ENCODE data around the gene ALMS1.
"Not testable (repeated sequence)": the region's sequence is repeated elsewhere in the genome, so short reads cannot be mapped to it uniquely, and the experiment has no call there.

Gene ALMS1

DNA sequence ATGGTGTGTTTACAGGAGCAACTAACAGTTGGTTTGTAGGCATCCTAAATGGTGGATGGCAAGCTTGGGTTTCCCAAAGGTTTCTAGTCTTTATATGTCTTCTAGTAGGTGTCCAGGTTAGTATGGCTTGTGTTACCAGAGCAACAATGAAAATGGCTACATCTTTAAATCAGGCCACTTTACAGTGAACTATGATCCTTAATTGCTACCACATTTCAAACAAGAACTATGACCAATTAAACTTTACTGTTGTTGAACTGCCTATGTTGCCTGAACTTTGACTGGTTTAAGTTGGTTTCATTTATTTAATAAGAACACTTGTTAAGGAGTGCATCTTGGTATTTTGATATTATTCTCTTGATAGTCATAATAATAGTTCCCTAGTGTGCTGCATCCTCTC is 251.3 kb downstream of the ALMS1 start:
- not testable (repeated sequence) for H3K27ac Mint-ChIP-seq; ATAC-seq; H3K27me3 Mint-ChIP-seq; DNase-seq; H3K36me3 Mint-ChIP-seq (ENCODE audit: low read depth); H3K4me1 Mint-ChIP-seq; H3K4me3 Mint-ChIP-seq
- peaks cover 14% of the 10 kb centered on the region for H3K9me3 Mint-ChIP-seq

- no peaks in the 10 kb centered on the region for H3K27me3 Mint-ChIP-seq
- no peak for DNase-seq
- H3K27ac Mint-ChIP-seq = no peak overlapping the region
- no peaks in the 10 kb centered on the region for H3K4me1 Mint-ChIP-seq
- no peaks in the 10 kb centered on the region for H3K36me3 Mint-ChIP-seq (ENCODE audit: low read depth)
- H3K9me3 Mint-ChIP-seq = peaks cover 14% of the 10 kb centered on the region
- no peak overlapping the region for H3K4me3 Mint-ChIP-seq
- no peak for ATAC-seq
Measured at GRCh38 chr2:73638429-73638828, 252.8 kb downstream of the ALMS1 start.

GRCh38 chr2:73640511-73640911 is 254.9 kb downstream of the ALMS1 start:
- peaks cover 14% of the 10 kb centered on the region for H3K9me3 Mint-ChIP-seq
- DNase-seq (no peak), ATAC-seq (no peak)
- no peaks in the 10 kb centered on the region for H3K4me1 Mint-ChIP-seq
- H3K4me3 Mint-ChIP-seq = no peak overlapping the region
- H3K36me3 Mint-ChIP-seq (ENCODE audit: low read depth) = no peaks in the 10 kb centered on the region
- peaks cover 7% of the 10 kb centered on the region for H3K27me3 Mint-ChIP-seq
- H3K27ac Mint-ChIP-seq = no peak overlapping the region

- H3K27me3 Mint-ChIP-seq = peaks cover 7% of the 10 kb centered on the region
- H3K9me3 Mint-ChIP-seq = peaks cover 14% of the 10 kb centered on the region
- no peaks in the 10 kb centered on the region for H3K36me3 Mint-ChIP-seq (ENCODE audit: low read depth)
- H3K27ac Mint-ChIP-seq = no peak overlapping the region
- DNase-seq (no peak), ATAC-seq (no peak)
- H3K4me3 Mint-ChIP-seq = no peak overlapping the region
- H3K4me1 Mint-ChIP-seq = no peaks in the 10 kb centered on the region
Measured at GRCh38 chr2:73640946-73641766, 255.5 kb downstream of the ALMS1 start.

DNA sequence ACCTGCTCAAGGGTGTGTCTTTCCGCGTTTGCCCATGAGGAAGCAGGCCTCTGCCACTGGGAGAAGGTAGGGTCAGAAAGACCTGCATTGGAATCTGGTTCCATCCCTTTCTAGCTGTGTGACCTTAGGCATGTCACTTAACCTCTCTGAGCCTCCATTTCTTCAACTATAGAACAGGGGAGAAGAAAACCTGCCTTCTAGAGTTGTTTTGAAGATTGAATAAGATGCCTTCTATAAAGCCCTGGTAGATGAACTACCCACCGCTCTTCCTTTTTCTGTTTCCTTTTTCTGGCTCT is 256.1 kb downstream of the ALMS1 start:
- Mint-ChIP-seq H3K36me3 (ENCODE audit: low read depth) (no peaks in the 10 kb centered on the region), H3K27me3 (peaks cover 7% of the 10 kb centered on the region), H3K4me1 (no peaks in the 10 kb centered on the region), H3K4me3 (no peak overlapping the region), H3K27ac (no peak overlapping the region), H3K9me3 (peaks cover 14% of the 10 kb centered on the region)
- ATAC-seq (no peak), DNase-seq (no peak)

- Mint-ChIP-seq H3K4me1 (no peaks in the 10 kb centered on the region), H3K27ac (no peak within 1 kb of the TSS), H3K9me3 (peaks cover 14% of the 10 kb centered on the region), H3K4me3 (no peak within 1 kb of the TSS), H3K36me3 (ENCODE audit: low read depth) (no peaks in the 10 kb centered on the region), H3K27me3 (peaks cover 7% of the 10 kb centered on the region)
- no peak for ATAC-seq
- no peak for DNase-seq
Measured at GRCh38 chr2:73642338-73643018, 256.8 kb downstream of the ALMS1 start, which contains the start of gene NAT8. TSS of gene NAT8 (minus strand) at chr2:73642422. CDS start at chr2:73641628, 794 bp downstream.

DNA sequence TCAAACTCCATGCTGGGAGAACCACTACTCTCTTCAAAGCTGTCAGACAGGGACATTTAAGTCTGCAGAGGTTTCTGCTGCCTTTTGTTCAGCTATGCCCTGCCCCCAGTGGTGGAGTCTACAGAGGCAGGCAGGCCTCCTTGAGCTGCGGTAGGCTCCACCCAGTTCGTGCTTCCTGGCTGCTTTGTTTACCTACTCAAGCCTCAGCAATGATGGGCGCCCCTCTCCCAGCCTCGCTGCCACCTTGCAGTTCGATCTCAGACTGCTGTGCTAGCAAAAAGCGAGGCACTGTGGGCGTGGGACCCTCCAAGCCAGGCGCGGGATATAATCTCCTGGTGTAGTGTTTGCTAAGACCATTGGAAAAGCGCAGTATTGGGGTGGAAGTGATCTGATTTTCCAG is 262.1 kb downstream of the ALMS1 start:
- H3K27ac Mint-ChIP-seq; H3K36me3 Mint-ChIP-seq (ENCODE audit: low read depth); ATAC-seq; H3K4me3 Mint-ChIP-seq; DNase-seq; H3K9me3 Mint-ChIP-seq; H3K4me1 Mint-ChIP-seq; H3K27me3 Mint-ChIP-seq: not testable (repeated sequence)

DNA sequence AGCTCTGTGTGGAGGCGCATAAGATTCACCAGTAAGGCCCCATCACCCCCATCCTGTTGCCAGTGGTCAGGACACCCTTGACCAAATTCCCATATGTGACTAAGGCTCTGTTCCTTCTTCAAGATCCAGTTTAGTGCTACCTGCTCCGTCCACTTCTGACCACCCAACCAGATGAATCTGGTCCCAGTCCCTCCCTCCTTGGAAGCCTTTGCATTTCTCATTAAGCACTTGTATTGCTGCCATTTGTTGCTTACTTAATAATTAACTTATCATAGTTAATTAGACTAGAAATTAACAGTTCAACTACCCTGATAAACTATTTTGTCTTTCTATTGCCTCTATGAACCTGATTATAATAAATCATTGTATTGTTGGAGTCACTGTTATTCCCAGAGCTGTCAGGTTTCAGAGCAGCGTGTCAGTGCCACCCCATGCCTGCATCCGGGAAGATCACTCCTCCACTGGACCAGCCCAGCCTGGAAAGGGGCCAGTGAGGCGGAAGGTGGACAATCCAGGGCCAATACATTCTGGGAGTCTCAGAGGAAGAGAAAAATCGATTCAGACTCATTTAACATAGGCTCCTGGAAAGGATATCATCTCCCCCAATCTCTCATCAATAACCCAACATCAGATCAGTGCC is 266.1 kb downstream of the ALMS1 start:
- Mint-ChIP-seq H3K36me3 (ENCODE audit: low read depth) (no peaks in the 10 kb centered on the region), H3K9me3 (no peaks in the 10 kb centered on the region), H3K27ac (no peak overlapping the region), H3K4me1 (no peaks in the 10 kb centered on the region), H3K27me3 (peaks cover 2% of the 10 kb centered on the region), H3K4me3 (no peak overlapping the region)
- ATAC-seq = no peak
- DNase-seq = no peak

GRCh38 chr2:73652348-73652747 is 266.7 kb downstream of the ALMS1 start:
- H3K27me3 Mint-ChIP-seq = peaks cover 2% of the 10 kb centered on the region
- no peaks in the 10 kb centered on the region for H3K4me1 Mint-ChIP-seq
- no peaks in the 10 kb centered on the region for H3K36me3 Mint-ChIP-seq (ENCODE audit: low read depth)
- ATAC-seq (no peak), DNase-seq (no peak)
- H3K27ac Mint-ChIP-seq = no peak overlapping the region
- no peaks in the 10 kb centered on the region for H3K9me3 Mint-ChIP-seq
- H3K4me3 Mint-ChIP-seq = no peak overlapping the region

DNA sequence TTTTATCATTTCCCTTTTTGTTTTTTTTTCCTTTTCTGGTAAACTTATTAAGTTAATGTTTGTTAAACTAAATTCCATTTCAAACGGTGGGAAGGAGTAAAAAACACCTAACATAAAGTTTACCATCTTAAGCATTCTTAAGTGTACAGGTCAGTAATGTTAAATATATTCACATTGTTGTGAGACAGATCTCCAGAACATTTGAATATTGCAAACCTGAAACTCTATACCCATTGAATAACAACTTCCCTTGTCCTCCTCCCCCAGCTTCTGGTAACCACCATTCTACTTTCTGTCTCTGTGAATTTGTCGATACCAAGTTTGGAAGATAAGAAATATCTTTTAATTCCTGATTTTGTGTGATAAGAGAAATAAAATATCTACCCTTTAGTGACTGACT is 268.5 kb downstream of the ALMS1 start:
- Mint-ChIP-seq H3K4me1 (no peaks in the 10 kb centered on the region), H3K27ac (no peak overlapping the region), H3K9me3 (peaks cover 1% of the 10 kb centered on the region), H3K4me3 (no peak overlapping the region), H3K36me3 (ENCODE audit: low read depth) (no peaks in the 10 kb centered on the region), H3K27me3 (peaks cover 2% of the 10 kb centered on the region)
- DNase-seq (no peak), ATAC-seq (no peak)

All from activated naive CD8-positive, alpha-beta T cell treated with anti-CD3 and anti-CD28 coated beads, Interleukin-2, amount 50 U/mL, for 24 hours (primary cell).